Spleen (tissue), 11 donors: ENCODE results near the gene RABL2A. TPM values are rescaled to one million over a fixed set of nuclear protein-coding genes. Genes with fewer than 3 reads are reported as not detected.
A peak's percentile ranks its signal among the peaks of the same experiment; 100 is the strongest.
"Not testable (repeated sequence)": the region's sequence is repeated elsewhere in the genome, so short reads cannot be mapped to it uniquely, and the experiment has no call there.

Experiments
- DNase-seq: peaks from one replicate; pipeline ENCODE4 v3.0.0-alpha.2; 2020
- H3K27ac ChIP-seq, 8 donors: fragments of 200-600 bp; sonication (generic) in 7 of 8; 1 replicate in 4 of 8; 2 replicates in 4 of 8; pipeline versions ENCODE4 v1.5.0 to v1.8.0; 2016 to 2021; ENCODE audit warnings: inconsistent platforms in 4 of 8, mild to moderate bottlenecking in 4 of 8, moderate library complexity in 1 of 8
- H3K27me3 ChIP-seq, 7 donors: fragments of 200-600 bp; sonication (generic) in 6 of 7; replicated peaks in 1 of 7; 1 replicate in 4 of 7; 2 replicates in 3 of 7; pipeline versions ENCODE4 v1.5.0 to v1.8.0; 2016 to 2021; ENCODE audit warnings: inconsistent platforms in 3 of 7, mild to moderate bottlenecking in 1 of 7
- H3K36me3 ChIP-seq, 6 donors: fragments of 200-600 bp; sonication (generic) in 5 of 6; 1 replicate in 4 of 6; 2 replicates in 2 of 6; pipeline versions ENCODE4 v1.5.0 to v1.8.0; 2016 to 2021; ENCODE audit warnings: inconsistent platforms in 2 of 6
- H3K4me1 ChIP-seq, 6 donors: fragments of 200-600 bp; sonication (generic) in 5 of 6; 1 replicate in 3 of 6; 2 replicates in 3 of 6; pipeline versions ENCODE4 v1.5.0 to v1.8.0; 2016 to 2021; ENCODE audit warnings: inconsistent platforms in 3 of 6
- H3K4me3 ChIP-seq, 8 donors: fragments of 200-600 bp; sonication (generic) in 7 of 8; 1 replicate in 4 of 8; 2 replicates in 4 of 8; pipeline versions ENCODE4 v1.5.0 to v1.8.0; 2016 to 2021; ENCODE audit warnings: inconsistent platforms in 4 of 8, mild to moderate bottlenecking in 4 of 8, moderate library complexity in 2 of 8
- H3K9me3 ChIP-seq, 8 donors: fragments of 200-600 bp; sonication (generic) in 7 of 8; 1 replicate in 4 of 8; 2 replicates in 4 of 8; pipeline versions ENCODE4 v1.5.0 to v1.8.0; 2016 to 2021; ENCODE audit warnings: inconsistent platforms in 4 of 8
- CTCF ChIP-seq, 11 experiments: fragments of 200-600 bp in 7 of 11; fragments of 450-650 bp in 4 of 11; sonication (generic) in 4 of 11; IDR thresholded peaks in 8 of 11; conservative IDR thresholded peaks in 3 of 11; 1 replicate in 7 of 11; 2 replicates in 4 of 11; pipeline versions ENCODE4 v1.4.0 to v1.8.0; 2016 to 2021; ENCODE audit warnings: antibody characterized with exemption in 11 of 11, inconsistent platforms in 4 of 11, mild to moderate bottlenecking in 1 of 11
- POLR2A ChIP-seq, 3 donors: fragments of 450-650 bp; IDR thresholded peaks; one replicate each; pipeline ENCODE4 v1.5.1; 2017; ENCODE audit warnings: antibody characterized with exemption in 3 of 3, mild to moderate bottlenecking in 1 of 3
- POLR2AphosphoS5 ChIP-seq, 3 donors: sonication (generic); formaldehyde crosslinking; IDR thresholded peaks; one replicate each; pipeline ENCODE4 v1.5.1; 2017; ENCODE audit warnings: antibody characterized with exemption in 3 of 3
- WGBS, 5 donors: extraction: QIAGEN DNeasy Blood & Tissue Kit in 3 of 5; methylation state at CpG; one replicate each; pipeline versions ENCODE4 v1.1.5 to v1.1.7; 2013 to 2018; 5-methylcytosine and 5-hydroxymethylcytosine counted together
- intact Hi-C: fragments of 100-400 bp; cut with DNase I; formaldehyde crosslinking; loops from one replicate; pipeline ENCODE4 v1.15.0; 2023; ENCODE audit warnings: low total_unique reads
- polyA plus RNA-seq, 3 donors: library from polyadenylated mRNA; stranded (reverse); fragments of 200-250 nt; gene quantifications; one replicate each; pipeline ENCODE4 v1.2.1, GENCODE V29; 2013
- total RNA-seq, 7 donors: library from RNA; depleted of rRNA in 3 of 7; stranded (reverse); fragments of >200 nt in 3 of 7; fragmentation: NEBNext Ultra II Directional in 4 of 7; extraction: Animal tissue kit (Norgen Biotek cat#: 25700) in 4 of 7; gene quantifications; one replicate each; pipeline versions ENCODE4 v1.1.0 to v1.2.1, GENCODE V29; 2016 to 2021
- donor health status: healthy with polysubstance abuse.
- donor health status: DM: no; HTN: no; CAD: no; lungs with moderate emphysema.
- donor health status: DM: no; HTN: no; CAD: no.
- donor health status: Bipolar disorder and iron deficiency.
- donor health status: healthy.
- donor health status: DM: no; HTN: no; CAD: no.
- donor health status: DM: yes; HTN: yes; CAD: no.

The RABL2A gene
- total and polyA plus RNA-seq, 10 donors = 10.5 to 29.5 (median 15.5) TPM

GRCh38 chr2:113602040-113602769, 24.9 kb upstream of the RABL2A start:
- H3K27me3 ChIP-seq, H3K9me3 ChIP-seq, intact Hi-C loops, H3K27ac ChIP-seq: not testable (repeated sequence)
- Histone ChIP-seq H3K4me1 (peaks cover 0 to 11% (median 1%) of the 10 kb centered on the region in 6 donors), H3K4me3 (peak overlapping the region in 1 of 8 donors; percentile 35), H3K36me3 (peaks cover 0 to 12% (median 4%) of the 10 kb centered on the region in 6 donors)
- peak; percentile 85 for DNase-seq
- 85 to 99% (median 91%) methylated on average over 23 to 51 of the region's 51 CpGs for WGBS, 5 donors
- TF ChIP-seq CTCF (IDR thresholded peaks at IDR 0.05 in 8 of 11, conservative IDR thresholded peaks at IDR 0.05 in 3 of 11) (peak in 9 of 11 experiments; percentile 19 to 70 (median 45)), POLR2AphosphoS5 (IDR thresholded peaks at IDR 0.05) (peak in 2 of 3 donors; percentile 21 to 53)

GRCh38 chr2:113602869-113603466, 24.1 kb upstream of the RABL2A start:
- TF ChIP-seq POLR2A (IDR thresholded peaks at IDR 0.05) = no peak
- no peak for TF ChIP-seq CTCF (IDR thresholded peaks at IDR 0.05 in 8 of 11, conservative IDR thresholded peaks at IDR 0.05 in 3 of 11)
- TF ChIP-seq POLR2AphosphoS5 (IDR thresholded peaks at IDR 0.05) = no peak
- intact Hi-C loops = no loop called here
- Histone ChIP-seq H3K9me3 (peaks cover 0 to 8% (median 0%) of the 10 kb centered on the region in 8 donors), H3K4me3 (peak overlapping the region in 4 of 8 donors; percentile 53 to 76 (median 56)), H3K36me3 (peaks cover 0 to 7% (median 4%) of the 10 kb centered on the region in 6 donors), H3K27ac (peak overlapping the region in 6 of 8 donors; percentile 38 to 95 (median 94)), H3K4me1 (peaks cover 0 to 11% (median 1%) of the 10 kb centered on the region in 6 donors), H3K27me3 (no peaks in the 10 kb centered on the region)
- DNase-seq = no peak
- 30 to 69% (median 42%) methylated on average over 2 of the region's 2 CpGs for WGBS, 5 donors

GRCh38 chr2:113603467-113604084, 23.5 kb upstream of the RABL2A start:
- 5 to 42% (median 26%) methylated on average over 22 to 84 of the region's 84 CpGs for WGBS, 5 donors

More at GRCh38 chr2:113603467-113604084, 23.5 kb upstream of the RABL2A start:
- H3K9me3 ChIP-seq, intact Hi-C loops, H3K27me3 ChIP-seq, H3K36me3 ChIP-seq: not testable (repeated sequence)
- TF ChIP-seq CTCF (IDR thresholded peaks at IDR 0.05 in 8 of 11, conservative IDR thresholded peaks at IDR 0.05 in 3 of 11) (peak in 1 of 11 experiments; percentile 22), POLR2A (IDR thresholded peaks at IDR 0.05) (peak in 2 of 3 donors; percentile 53 to 67), POLR2AphosphoS5 (IDR thresholded peaks at IDR 0.05) (peak in 2 of 3 donors; percentile 81 to 88)
- peak overlapping the region; percentile 75 to 95 (median 90) for H3K27ac ChIP-seq
- H3K4me3 ChIP-seq = peak overlapping the region; percentile 26 to 76 (median 50)
- peak; percentile 95 for DNase-seq
- peaks cover 0 to 11% (median 0%) of the 10 kb centered on the region in 6 donors for H3K4me1 ChIP-seq
